Vagina (tissue), 2 donors: ENCODE results near the gene ZBTB49. TPM values are rescaled to one million over a fixed set of nuclear protein-coding genes. Genes with fewer than 3 reads are reported as not detected.

ENCODE experiments used
- DNase-seq, 2 donors: peaks; one replicate each; pipeline ENCODE4 v3.0.0-alpha.2; 2017; ENCODE audit errors: extremely low spot score in 2 of 2
- H3K27ac ChIP-seq: fragments of 200-600 bp; sonication (generic); one replicate; pipeline ENCODE4 v1.5.1; 2019
- H3K27me3 ChIP-seq: fragments of 200-600 bp; sonication (generic); one replicate; pipeline ENCODE4 v1.5.1; 2019
- H3K36me3 ChIP-seq, 2 donors: fragments of 200-600 bp; sonication (generic); one replicate each; pipeline ENCODE4 v1.5.1; 2017 to 2019
- H3K4me1 ChIP-seq: fragments of 200-600 bp; sonication (generic); one replicate; pipeline ENCODE4 v1.5.1; 2019
- H3K4me3 ChIP-seq, 2 donors: fragments of 200-600 bp; sonication (generic); 1 replicate in 1 of 2; 2 replicates in 1 of 2; pipeline ENCODE4 v1.5.1; 2016 to 2019
- H3K9me3 ChIP-seq: fragments of 200-600 bp; sonication (generic); one replicate; pipeline ENCODE4 v1.5.1; 2019
- CTCF ChIP-seq, 3 experiments: fragments of 450-650 bp in 2 of 3; fragments of 200-600 bp in 1 of 3; sonication (generic) in 1 of 3; IDR thresholded peaks; one replicate each; pipeline ENCODE4 v1.5.1; 2017 to 2019; ENCODE audit warnings: antibody characterized with exemption in 3 of 3, mild to moderate bottlenecking in 2 of 3, moderate library complexity in 2 of 3
- POLR2A ChIP-seq, 2 donors: fragments of 450-650 bp; IDR thresholded peaks; one replicate each; pipeline ENCODE4 v1.6.1; 2017; ENCODE audit warnings: antibody characterized with exemption in 2 of 2, mild to moderate bottlenecking in 2 of 2, moderate library complexity in 2 of 2
- POLR2AphosphoS5 ChIP-seq, 2 donors: sonication (generic); formaldehyde crosslinking; IDR thresholded peaks; one replicate each; pipeline ENCODE4 v1.9.0; 2017; ENCODE audit warnings: antibody characterized with exemption in 2 of 2, mild to moderate bottlenecking in 2 of 2, low read depth in 1 of 2; ENCODE audit not compliant: insufficient read depth in 1 of 2
- intact Hi-C: fragments of 100-400 bp; cut with DNase I; formaldehyde crosslinking; loops from one replicate; pipeline ENCODE4 v1.15.1; 2023
- total RNA-seq: library from RNA; depleted of rRNA; stranded (reverse); fragments of >200 nt; gene quantifications from one replicate; pipeline ENCODE4 v1.2.3, GENCODE V29; 2016

Gene ZBTB49
- total RNA-seq, 1 donor from 2014 or later, result 5.4 TPM

GRCh38 chr4:4333265-4333706 lies 43.2 kb downstream of the ZBTB49 start:
- TF ChIP-seq CTCF (IDR thresholded peaks at IDR 0.05) (no peak), POLR2A (IDR thresholded peaks at IDR 0.05) (no peak), POLR2AphosphoS5 (IDR thresholded peaks at IDR 0.05; ENCODE audit: insufficient read depth in 1 of 2, low read depth in 1 of 2) (no peak)
- H3K27ac ChIP-seq, result no peak overlapping the region
- no peak for DNase-seq
- H3K4me3 ChIP-seq, result no peak overlapping the region
- intact Hi-C loops, result no loop called here
- no peaks in the 10 kb centered on the region for H3K36me3 ChIP-seq
- H3K4me1 ChIP-seq, result no peaks in the 10 kb centered on the region
- no peaks in the 10 kb centered on the region for H3K27me3 ChIP-seq
- no peaks in the 10 kb centered on the region for H3K9me3 ChIP-seq

- Histone ChIP-seq H3K36me3 (no peaks in the 10 kb centered on the region), H3K4me3 (no peak overlapping the region), H3K27ac (no peak overlapping the region), H3K4me1 (no peaks in the 10 kb centered on the region), H3K27me3 (no peaks in the 10 kb centered on the region), H3K9me3 (no peaks in the 10 kb centered on the region)
- TF ChIP-seq POLR2A (IDR thresholded peaks at IDR 0.05) (no peak), POLR2AphosphoS5 (IDR thresholded peaks at IDR 0.05; ENCODE audit: insufficient read depth in 1 of 2, low read depth in 1 of 2) (no peak), CTCF (IDR thresholded peaks at IDR 0.05) (peak in 1 of 3 experiments; percentile 57)
- intact Hi-C loops, result no loop called here
- no peak for DNase-seq
Measured at GRCh38 chr4:4334798-4335520, 44.9 kb downstream of the ZBTB49 start.

GRCh38 chr4:4338210-4339001 lies 48.4 kb downstream of the ZBTB49 start:
- Histone ChIP-seq H3K27me3 (no peaks in the 10 kb centered on the region), H3K36me3 (no peaks in the 10 kb centered on the region), H3K9me3 (no peaks in the 10 kb centered on the region), H3K4me1 (no peaks in the 10 kb centered on the region), H3K27ac (no peak overlapping the region), H3K4me3 (no peak overlapping the region)
- DNase-seq, result no peak
- intact Hi-C loops, result no loop called here
- TF ChIP-seq POLR2AphosphoS5 (IDR thresholded peaks at IDR 0.05; ENCODE audit: insufficient read depth in 1 of 2, low read depth in 1 of 2) (no peak), POLR2A (IDR thresholded peaks at IDR 0.05) (no peak), CTCF (IDR thresholded peaks at IDR 0.05) (no peak)

GRCh38 chr4:4339504-4340085 lies 49.5 kb downstream of the ZBTB49 start:
- no peaks in the 10 kb centered on the region for H3K27me3 ChIP-seq
- no peak overlapping the region for H3K4me3 ChIP-seq
- no peaks in the 10 kb centered on the region for H3K9me3 ChIP-seq
- TF ChIP-seq POLR2AphosphoS5 (IDR thresholded peaks at IDR 0.05; ENCODE audit: insufficient read depth in 1 of 2, low read depth in 1 of 2), result no peak
- no peak for TF ChIP-seq CTCF (IDR thresholded peaks at IDR 0.05)
- TF ChIP-seq POLR2A (IDR thresholded peaks at IDR 0.05), result no peak
- intact Hi-C loops, result no loop called here
- no peaks in the 10 kb centered on the region for H3K4me1 ChIP-seq
- H3K27ac ChIP-seq, result no peak overlapping the region
- DNase-seq, result no peak
- H3K36me3 ChIP-seq, result no peaks in the 10 kb centered on the region
